HG02840 (cell line): ENCODE measurements around the gene GABRG3.

Experiments
- ATAC-seq: cut with Tn5 transposase; IDR thresholded peaks from one replicate; pipeline ENCODE4 v1.9.1; 2021; ENCODE audit warnings: mild to moderate bottlenecking, moderate library complexity, moderate number of reproducible peaks; ENCODE audit not compliant: unreplicated experiment, low FRiP score

GABRG3 gene

DNA sequence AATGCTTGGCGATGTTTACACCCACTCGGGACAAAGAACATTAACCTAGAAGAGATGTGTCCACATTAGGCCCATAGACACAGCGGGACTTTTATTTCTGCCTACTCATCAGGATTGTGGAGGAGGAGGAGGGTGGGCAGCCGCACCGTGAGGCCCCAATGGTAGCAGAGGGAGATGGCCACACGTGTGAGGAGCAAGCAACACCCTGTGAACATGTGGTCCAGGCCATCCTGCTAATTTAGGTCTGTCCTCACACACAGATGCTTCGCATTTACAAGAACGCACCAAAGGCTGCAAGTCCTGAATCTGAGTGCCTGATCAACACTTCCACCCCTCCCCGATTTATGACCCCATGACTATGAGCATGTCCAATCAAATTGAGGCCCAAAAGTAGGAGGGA is 560.0 kb downstream of the GABRG3 start:
- ATAC-seq: no peak

DNA sequence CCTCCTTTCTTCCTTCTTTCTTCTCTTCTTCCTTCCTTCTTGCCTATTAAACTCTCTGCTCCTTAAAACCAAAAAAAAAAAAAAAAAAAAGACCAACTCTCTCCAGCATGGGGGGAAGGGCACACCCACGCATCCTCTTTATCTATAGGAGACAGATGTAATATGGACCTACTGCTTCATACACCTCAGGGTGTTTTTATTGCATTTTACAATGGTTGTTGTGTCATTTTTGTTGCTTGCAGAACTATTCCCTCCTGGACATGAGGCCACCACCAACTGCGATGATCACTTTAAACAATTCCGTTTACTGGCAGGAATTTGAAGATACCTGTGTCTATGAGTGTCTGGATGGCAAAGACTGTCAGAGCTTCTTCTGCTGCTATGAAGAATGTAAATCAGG is 561.4 kb downstream of the GABRG3 start:
- no peak for ATAC-seq

DNA sequence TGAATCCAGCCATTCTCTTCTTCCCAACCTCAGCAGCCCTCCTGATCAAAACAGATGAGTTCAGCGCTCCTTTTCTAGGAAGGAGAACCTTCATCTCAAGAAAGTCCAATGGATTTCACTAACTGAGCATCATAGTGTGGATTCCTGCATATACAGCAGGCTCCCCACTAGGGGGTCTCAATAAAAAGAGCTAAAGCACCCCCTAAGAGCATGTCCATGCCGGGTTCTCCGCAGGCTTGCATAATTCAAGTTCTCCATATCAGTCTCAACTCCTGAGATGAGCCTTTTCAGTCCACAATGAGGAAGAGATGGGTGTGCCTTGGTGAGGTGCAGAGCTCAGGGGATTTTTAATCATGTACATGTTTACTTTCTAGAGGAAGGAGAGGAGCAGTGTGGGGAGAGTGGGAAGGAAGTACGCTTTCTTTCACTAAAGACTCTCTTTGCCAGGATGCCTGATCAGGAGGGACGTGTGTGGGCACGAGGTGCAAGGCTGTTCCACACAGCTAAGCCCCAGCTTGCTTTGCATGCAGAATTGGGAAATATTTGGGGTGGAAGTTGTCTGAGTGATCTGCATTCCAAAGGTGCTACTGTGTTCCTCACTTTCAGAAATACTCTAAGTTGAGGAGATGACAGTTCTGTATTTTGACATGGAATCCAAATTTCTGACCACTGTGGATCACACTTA is 564.6 kb downstream of the GABRG3 start:
- ATAC-seq: no peak

DNA sequence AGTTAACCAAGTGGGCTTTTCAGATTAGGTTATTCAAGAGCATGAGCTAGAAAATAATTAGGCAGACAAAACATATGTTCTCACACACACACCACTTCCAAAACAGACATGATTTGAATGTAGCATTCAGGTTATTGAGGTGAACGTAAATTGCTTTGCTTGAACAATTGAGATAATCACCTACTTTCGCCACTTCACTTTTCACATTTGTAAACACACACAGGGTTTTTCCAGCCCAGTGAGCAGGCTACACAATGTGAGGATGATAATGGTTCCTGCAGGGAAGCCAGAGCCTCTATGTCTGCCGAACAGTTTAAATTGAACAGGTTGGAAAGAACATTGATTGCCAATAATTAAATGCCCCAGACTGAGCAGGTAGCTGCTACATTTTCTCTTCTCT is 567.3 kb downstream of the GABRG3 start:
- no peak for ATAC-seq

DNA sequence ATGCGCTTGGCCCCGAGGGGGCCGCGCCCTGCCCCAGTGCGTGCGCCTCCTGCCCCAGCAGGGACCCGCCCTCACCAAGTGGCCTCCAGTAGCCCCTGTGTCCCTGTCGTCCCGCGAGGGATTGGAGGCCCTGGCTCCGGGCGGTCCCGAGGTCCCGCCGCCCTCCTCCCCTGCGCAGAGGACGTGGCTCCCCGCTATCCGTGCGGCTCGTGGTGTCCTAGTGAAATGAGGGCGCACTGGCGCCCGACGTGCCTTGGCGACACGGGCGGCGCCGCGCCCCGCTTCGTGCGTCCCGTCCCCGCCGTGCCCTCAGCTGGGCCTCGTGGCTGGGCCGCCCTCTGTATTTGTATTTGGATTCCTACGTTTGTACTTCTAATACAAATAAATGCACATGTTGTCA is 570.6 kb downstream of the GABRG3 start:
- ATAC-seq: no peak

DNA sequence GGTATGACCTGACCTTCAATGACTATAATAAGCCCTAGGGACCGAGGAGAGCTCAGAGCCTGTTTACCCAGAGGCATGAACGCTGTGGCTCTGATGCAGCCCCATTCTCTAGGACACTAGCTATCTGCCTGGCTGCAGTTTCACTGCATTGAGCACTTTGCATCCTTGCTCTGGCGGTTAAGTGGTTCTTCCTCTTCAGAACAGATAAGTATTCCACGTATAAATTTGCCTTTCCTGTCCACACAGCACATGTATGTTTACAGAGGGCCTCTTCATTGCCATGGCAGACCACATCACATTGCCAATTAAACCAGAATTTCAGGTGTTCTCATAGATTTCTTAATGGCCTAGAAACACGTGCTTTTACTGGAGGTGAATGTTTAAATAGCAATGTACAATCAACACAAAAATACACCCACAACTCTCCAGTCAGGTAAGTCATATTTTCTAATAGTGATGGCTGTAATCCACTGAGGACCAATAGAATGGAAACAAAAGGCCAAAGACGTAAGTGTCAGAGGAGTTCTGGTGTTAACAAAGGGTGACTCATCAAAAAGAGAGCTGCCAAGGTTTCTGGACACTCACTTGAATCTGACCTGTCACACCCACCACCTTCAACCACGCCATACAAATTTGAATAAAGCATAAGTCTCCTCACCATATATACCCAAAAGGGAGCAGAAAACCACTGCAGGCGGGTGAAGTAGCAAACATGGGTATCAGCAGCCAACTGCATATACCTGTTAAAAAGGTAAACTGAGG is 574.7 kb downstream of the GABRG3 start:
- no peak for ATAC-seq

DNA sequence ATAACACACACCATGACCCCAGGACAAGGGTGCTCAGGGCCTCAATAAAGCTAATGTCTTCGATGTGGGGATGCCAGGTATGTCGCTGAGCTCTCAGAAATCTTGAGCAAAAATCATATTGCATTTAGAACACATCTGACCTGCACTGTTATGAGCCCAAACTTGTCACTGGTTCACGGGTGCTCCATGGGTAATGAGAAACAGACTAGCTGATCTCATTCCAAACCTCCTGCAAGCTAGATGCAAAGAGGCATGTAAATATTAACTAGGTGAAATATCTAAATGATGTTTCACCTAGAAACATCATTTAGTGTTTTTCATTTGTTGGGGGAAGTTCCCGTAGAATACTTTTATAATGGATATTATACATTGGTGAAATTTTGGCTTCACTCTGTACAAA is 578.8 kb downstream of the GABRG3 start:
- no peak for ATAC-seq

DNA sequence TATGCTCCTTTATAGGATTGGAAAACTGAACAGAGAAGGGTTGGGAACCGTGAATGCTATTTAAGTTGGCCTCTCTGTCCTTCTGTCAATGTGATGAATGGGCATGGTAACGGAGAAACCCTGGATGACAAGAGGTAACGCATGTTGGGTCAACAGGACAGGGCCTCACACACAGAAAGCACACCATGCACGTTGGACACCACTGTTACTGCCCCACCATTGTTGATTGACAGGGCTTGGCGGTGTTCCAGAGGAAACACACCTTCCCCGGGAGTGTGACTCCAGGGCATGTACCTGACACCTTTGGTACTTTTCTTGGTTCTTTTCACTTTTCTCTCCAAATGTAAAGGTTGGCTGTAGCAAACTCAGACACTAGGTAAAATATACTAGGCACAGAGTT is 579.7 kb downstream of the GABRG3 start:
- ATAC-seq: no peak

DNA sequence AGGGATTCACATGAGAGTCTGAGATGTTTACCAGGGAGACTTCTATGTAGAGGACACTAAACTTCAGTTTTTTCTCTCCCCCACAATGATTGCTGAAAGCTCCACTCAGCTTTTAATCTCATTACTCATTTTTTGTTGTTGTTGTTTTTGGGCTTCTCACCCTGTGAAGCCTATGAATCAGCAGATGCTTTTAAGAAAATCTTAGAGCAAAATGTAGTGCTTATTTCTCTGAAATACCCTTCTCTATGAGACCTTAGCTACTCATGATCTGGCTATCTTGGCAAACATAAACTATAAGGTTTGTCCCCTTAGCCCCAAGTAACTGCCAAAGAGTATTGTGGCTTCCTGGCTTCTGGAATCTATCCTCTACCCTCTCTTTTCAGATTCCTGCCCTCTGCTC is 590.8 kb downstream of the GABRG3 start:
- no peak for ATAC-seq

DNA sequence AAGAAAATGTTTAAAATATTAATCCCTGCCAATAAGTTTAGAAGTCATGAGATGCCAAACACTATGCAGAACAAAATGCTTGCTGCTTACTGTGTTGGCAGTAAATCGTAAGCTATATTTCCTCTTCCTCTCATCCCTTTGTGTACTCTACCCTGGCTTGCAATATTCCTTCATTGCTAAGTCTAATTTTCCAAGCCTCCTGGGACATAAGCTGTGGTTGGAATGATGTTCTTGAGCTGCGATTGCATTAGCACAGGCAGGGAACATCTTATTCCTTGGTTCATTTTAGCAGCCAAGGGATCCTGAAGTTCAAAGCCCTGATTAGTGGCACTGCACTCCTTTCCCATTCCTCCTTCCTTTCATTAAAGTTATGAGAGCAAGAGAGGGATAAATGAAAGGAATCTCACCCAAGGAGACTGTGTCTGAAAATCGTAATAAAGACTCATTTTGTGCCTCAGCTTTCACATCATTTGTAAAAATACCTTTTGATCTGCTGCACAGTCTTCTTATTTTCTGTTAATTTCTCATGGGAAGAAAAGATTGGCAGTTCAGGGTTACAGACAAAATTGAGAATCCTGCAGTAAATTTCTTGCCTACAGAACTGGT is 592.9 kb downstream of the GABRG3 start:
- no peak for ATAC-seq

DNA sequence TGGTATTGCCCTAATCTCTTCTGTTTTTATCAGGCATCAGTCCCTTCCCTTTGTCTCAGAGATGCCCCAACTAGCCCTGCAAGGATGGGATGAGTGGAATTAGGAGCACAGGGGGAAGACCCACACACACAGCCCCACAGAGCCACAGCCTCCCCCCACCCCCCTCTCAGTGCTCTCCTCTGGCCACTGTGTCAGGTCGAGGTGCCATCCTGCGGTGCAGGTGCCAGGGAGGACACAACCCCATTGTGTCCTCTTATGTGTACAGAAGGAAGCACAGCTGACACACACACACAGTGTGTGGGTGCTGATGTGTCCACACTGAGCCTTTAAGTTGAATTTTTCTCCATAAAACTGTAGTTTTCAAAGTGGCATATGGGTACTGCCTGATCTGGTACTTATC is 593.7 kb downstream of the GABRG3 start:
- ATAC-seq: no peak

DNA sequence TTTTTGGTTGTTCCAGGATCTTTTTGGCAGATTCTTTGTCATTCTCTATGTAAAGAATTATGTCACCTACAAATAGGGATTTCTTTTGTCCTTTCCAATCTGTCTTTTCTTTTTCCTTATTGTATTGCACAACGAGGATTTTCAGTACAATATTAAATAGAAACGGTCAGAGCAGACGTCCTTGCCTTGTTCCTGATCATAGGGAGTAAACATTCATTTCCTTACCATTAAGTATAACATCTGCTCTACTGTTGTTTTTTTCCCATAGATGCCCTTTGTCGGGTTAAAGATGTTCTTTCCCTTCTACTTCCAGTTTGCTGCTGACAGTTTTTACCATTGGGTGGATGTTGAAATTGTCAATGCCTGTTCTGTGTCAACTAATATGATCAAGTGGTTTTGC is 599.8 kb downstream of the GABRG3 start:
- no peak for ATAC-seq

DNA sequence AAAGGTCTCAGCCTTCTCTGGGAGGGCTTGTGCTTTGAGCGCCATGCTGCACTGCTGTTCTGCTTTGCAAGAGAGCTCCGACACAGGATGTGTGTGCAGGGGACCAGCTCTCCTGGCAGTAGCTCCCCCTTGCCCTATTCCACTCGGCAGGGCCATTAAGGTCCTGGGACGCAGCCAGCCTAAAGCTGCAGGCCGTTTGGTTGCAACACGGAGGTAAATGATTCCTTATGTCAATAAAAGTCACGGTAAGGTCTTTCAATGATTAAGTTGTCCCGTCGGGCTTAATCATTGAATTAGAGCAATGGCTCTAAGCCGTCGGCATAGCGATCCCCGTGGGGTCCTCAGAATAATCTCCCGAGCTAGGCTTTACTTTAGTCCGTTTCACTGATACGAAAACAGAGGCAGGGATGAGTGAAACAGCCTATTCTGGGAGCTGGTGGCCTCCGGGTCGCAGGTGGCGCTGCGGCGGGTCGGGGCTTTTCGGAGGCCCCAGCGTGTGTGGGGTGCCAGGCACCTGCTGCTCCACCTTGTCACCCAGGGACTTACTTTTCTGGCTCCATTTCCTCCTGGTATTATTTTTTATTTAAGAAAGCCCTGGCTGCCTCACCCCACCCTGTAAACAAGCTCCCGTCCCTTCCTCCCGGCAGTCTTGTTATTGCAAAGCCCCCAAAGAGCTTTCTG is 603.0 kb downstream of the GABRG3 start:
- ATAC-seq: no peak

DNA sequence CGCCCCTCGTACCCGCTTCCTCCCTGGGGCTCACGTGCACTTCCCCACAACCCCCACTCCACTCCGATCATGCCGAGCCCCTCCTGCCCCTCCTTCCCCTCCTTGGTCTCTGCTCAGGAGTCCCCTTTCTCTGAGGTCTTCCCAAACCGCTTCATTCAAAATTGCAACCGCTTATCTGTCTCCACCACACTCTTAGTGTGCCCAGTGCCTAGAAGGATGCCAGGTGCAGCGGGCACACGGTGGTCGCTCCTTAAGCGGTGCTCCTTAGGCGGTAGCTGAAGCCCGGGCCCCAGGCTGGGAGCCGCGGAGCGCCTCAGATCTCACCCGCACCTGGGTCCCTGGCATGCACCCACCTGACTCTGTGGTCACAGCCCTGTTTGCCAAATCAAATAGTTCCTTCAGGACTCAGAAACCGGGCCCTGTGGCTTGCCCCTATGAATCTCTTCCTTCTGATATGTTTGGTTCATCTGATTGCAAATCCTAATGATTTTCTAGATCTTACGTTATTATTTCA is 603.6 kb downstream of the GABRG3 start:
- ATAC-seq: no peak

DNA sequence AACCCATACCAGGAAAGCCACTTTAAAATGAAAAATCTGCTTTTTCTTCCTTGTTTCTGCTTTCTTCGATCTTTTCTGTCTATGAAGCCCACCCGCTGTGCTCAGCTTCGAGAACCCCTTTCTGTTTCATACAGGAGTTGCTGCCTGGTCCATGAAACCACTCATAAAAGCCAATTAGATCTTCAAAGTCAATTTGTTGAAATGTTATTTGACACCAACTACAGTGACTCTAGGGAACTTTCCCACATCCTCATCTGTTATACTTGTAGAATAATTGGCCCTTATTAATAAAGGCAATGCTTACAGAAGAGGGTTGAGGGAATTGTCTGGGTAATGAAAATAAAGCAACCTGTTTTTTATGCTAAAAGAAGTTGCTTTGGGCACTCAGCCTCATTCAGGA is 604.5 kb downstream of the GABRG3 start:
- ATAC-seq: no peak

DNA sequence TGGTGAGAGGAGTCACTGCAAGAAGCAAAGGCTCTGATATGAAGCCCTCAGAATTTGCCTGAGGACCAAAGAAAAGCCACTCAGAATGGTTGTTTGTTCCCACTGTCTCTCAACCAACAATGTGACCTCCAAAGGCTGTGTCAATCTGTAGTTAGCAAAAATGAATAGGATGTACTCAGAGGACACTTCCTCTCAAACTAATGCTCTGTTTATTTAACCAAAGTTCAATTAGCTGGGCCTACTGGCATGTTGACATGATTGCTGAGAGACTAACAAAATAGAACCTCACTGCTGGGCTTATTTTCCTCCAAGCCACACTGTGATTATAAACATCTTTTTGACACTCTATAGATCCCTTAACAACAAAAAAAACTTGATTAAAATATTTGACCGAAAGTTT is 605.6 kb downstream of the GABRG3 start:
- ATAC-seq: no peak

DNA sequence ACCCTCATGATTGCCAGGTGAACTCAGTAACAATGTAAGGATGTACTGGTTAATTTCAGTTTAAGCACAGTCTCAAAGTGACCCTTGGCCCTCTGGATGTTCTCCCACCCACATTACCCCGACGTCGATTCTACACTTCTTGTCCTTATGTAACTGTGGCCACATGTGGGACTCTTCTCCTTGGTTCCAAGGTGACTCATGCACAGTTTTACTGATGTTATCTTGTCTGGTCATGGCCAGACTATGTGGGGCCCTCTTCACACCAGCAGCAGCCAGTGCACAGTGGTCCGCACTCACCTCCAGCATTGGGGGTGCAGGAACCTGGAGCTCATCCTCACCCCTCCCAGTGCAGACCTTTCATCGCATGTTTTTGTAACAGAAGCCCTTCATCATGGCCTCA is 608.8 kb downstream of the GABRG3 start:
- no peak for ATAC-seq

DNA sequence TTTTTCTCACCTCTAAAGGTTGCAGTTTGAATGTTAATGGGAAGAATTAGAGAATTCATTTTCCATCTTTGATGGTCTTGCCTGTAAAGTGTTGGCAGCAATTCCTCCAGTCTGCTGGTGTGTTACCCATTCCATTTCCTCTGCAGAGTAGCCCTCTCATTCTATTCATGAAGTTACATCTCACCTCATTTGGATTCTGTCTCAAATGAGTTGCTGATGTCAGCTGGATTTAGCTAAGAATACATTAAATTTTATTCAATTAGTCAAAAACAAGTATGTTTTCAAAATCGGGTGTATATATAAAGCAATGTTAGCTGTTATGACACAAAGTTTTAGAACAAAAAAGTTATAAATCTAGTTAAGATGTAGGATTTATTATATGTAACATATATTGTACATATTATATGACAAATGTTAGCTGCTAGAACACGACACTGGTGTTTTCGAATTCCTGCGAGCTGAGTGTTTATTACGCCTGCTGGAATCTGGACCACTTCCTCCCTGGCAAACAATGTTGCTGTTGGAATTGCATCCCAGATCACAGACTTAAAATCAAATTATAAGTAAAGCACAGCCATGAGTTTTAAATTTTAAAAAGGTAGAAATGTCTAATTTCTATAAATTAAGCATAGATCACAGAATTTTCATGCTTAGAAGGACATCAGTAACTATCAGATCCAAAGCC is 611.9 kb downstream of the GABRG3 start:
- ATAC-seq: no peak

DNA sequence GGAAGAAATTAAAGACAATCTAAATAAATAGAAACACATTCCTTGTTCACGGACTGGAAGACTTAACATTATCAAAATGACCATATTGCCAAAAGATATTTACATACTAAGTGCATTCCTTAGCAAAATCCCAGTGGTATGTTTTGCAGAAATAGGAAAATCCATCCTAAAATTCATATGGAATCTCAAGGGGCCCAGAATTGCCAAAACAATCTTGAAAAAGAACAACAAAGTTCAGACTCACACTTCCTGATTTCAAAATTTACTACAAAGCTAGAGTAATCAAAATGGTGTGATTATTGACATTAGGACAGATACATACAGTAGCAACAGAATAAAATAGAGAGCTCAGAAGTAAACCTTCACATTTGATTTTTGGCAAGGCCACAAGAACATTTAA is 612.7 kb downstream of the GABRG3 start:
- no peak for ATAC-seq

DNA sequence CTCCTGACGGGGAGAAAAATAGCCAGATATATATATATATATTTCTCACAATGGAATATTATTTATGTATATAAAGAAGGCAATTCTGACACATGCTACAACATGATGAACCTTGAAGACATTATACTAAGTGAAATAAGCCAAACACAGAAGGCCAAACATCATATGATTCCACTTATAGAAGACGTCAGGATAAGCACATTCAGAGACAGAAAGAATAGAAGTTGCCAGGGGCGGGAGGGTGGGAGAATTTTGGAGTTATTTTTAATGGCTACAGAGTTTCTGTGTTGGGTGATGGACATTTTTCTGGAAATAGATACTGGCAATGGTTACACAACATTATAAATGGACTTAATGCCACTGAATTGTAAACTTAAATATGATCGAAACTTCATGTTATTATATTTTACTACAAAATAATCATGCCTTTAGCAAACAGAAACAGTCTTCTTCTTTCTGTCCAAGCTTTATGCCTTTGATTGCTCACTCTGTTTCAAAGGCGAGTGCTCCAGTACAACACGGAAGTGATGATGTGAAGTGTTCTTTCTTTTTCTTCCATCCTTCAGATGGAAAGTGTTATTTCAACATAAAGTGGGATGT is 614.2 kb downstream of the GABRG3 start:
- ATAC-seq: no peak
